Right lobe of liver (tissue), 6 donors: ENCODE results near the gene GRK6. TPM values are rescaled to one million over a fixed set of nuclear protein-coding genes. Genes with fewer than 3 reads are reported as not detected.
A peak's percentile ranks its signal among the peaks of the same experiment; 100 is the strongest.

Experiments used
- ATAC-seq, 4 donors: fragments of 200-7000 bp; cut with Tn5 transposase; one replicate each; pipeline ENCODE4 v1.9.1; 2020; ENCODE audit warnings: mild to moderate bottlenecking in 4 of 4, moderate library complexity in 4 of 4
- DNase-seq, 3 donors: peaks; one replicate each; pipeline ENCODE4 v3.0.0-alpha.2; 2020
- H3K27ac ChIP-seq, 3 donors: fragments of 200-600 bp; one replicate each; pipeline ENCODE4 v1.8.0; 2022
- H3K27me3 ChIP-seq, 2 donors: fragments of 200-600 bp; one replicate each; pipeline ENCODE4 v1.8.0; 2022
- H3K36me3 ChIP-seq, 4 donors: fragments of 200-600 bp; sonication (generic) in 1 of 4; one replicate each; pipeline versions ENCODE4 v1.5.1 to v1.8.0; 2017 to 2022; ENCODE audit warnings: control low read depth in 1 of 4
- H3K4me1 ChIP-seq, 4 donors: fragments of 200-600 bp; sonication (generic) in 1 of 4; one replicate each; pipeline versions ENCODE4 v1.5.1 to v1.8.0; 2017 to 2022; ENCODE audit warnings: control low read depth in 1 of 4
- H3K4me3 ChIP-seq, 3 donors: fragments of 200-600 bp; one replicate each; pipeline ENCODE4 v1.8.0; 2022
- H3K9me3 ChIP-seq, 4 donors: fragments of 200-600 bp; sonication (generic) in 1 of 4; one replicate each; pipeline versions ENCODE4 v1.5.1 to v1.8.0; 2017 to 2022; ENCODE audit warnings: control low read depth in 1 of 4
- CTCF ChIP-seq, 4 donors: fragments of 200-600 bp in 3 of 4; fragments of 450-650 bp in 1 of 4; IDR thresholded peaks; one replicate each; pipeline versions ENCODE4 v1.5.1 to v1.8.0; 2016 to 2022; ENCODE audit warnings: antibody characterized with exemption in 4 of 4, mild to moderate bottlenecking in 2 of 4
- POLR2A ChIP-seq: fragments of 450-650 bp; IDR thresholded peaks from one replicate; pipeline ENCODE4 v1.6.1; 2017; ENCODE audit warnings: antibody characterized with exemption, mild to moderate bottlenecking
- whole genome bisulfite sequencing: methylation state at CpG from one replicate; pipeline ENCODE4 v1.1.6; 2018; ENCODE audit warnings: low coverage, low lambda C conversion rate; ENCODE audit not compliant: insufficient coverage; ENCODE audit errors: missing lambda C conversion rate; 5-methylcytosine and 5-hydroxymethylcytosine counted together
- intact Hi-C, 2 donors: fragments of 100-400 bp; cut with DNase I; formaldehyde crosslinking; loops; one replicate each; pipeline versions ENCODE4 v1.11.2 to v1.14.1; 2022
- total RNA-seq, 6 experiments: library from RNA; depleted of rRNA in 2 of 6; stranded (reverse); fragments of >200 nt in 2 of 6; fragmentation: NEBNext Ultra II Directional in 3 of 6; extraction: Animal tissue kit (Norgen Biotek cat#: 25700) in 3 of 6; gene quantifications; one replicate each; pipeline versions ENCODE4 v1.1.0 to v1.2.4, GENCODE V29; 2016 to 2023
- donor health status: DM: no; HTN: yes; CAD: no.
- donor health status: DM: no; HTN: no; CAD: no.
- donor health status: DM: no; HTN: no; CAD: no.
- donor health status: DM: no; HTN: yes; CAD: no.
- donor health status: DM: no; HTN: yes; CAD: no.

The GRK6 gene
- total RNA-seq, 6 experiments from 2014 or later = 6.1 to 10.8 (median 10.0) TPM

DNA sequence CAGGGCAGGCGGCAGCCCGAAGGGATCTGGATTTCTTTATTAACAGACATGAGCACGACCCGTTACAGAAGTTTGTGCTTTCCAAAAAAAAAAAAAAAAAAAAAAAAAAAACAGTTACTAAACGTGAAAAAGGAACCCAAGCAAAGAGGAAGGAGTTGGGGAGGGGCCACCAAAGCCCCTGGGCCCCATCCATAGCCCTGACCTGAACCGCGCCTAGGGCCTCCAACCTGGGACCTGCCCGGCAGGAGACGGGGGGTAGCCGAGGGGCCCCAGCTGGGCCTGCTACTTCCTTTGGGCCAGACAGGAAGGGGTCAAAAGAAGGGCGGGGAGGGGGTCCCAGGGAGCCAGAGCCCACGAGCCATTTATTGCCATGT lies 30.1 kb downstream of the GRK6 start:
- H3K9me3 ChIP-seq = no peaks in the 10 kb centered on the region
- no peaks in the 10 kb centered on the region for H3K36me3 ChIP-seq
- no peaks in the 10 kb centered on the region for H3K27me3 ChIP-seq
- intact Hi-C loops = loop anchor here in 1 of 2 donors (10.0 kb wide), 1 partner anchor 142 kb away; the partner anchor contains the start of gene MXD3
- H3K4me1 ChIP-seq = peaks cover 0 to 10% (median 3%) of the 10 kb centered on the region in 4 donors
- H3K4me3 ChIP-seq = no peak overlapping the region
- H3K27ac ChIP-seq = no peak overlapping the region
- TF ChIP-seq POLR2A (no peak), CTCF (IDR thresholded peaks at IDR 0.05) (no peak)
- WGBS = 21% methylated on average over 12 of the region's 12 CpGs
- DNase-seq (peak in 1 of 3 donors; percentile 62), ATAC-seq (no peak)

- intact Hi-C loops = loop anchor here in 1 of 2 donors (10.0 kb wide), 1 partner anchor 142 kb away; the partner anchor contains the start of gene MXD3
- DNase-seq (peak; percentile 81 to 88 (median 86)), ATAC-seq (peak; percentile 58 to 75 (median 70))
- H3K36me3 ChIP-seq = no peaks in the 10 kb centered on the region
- WGBS = 72% methylated on average over 11 of the region's 24 CpGs
- H3K9me3 ChIP-seq = no peaks in the 10 kb centered on the region
- no peak overlapping the region for H3K4me3 ChIP-seq
- H3K27me3 ChIP-seq = no peaks in the 10 kb centered on the region
- TF ChIP-seq POLR2A = no peak
- peak; percentile 51 to 65 (median 59) for TF ChIP-seq CTCF (IDR thresholded peaks at IDR 0.05)
- peaks cover 0 to 10% (median 3%) of the 10 kb centered on the region in 4 donors for H3K4me1 ChIP-seq
- H3K27ac ChIP-seq = no peak overlapping the region
Observed at GRCh38 chr5:177456976-177457851, 30.7 kb downstream of the GRK6 start.

GRCh38 chr5:177457852-177458681 lies 31.6 kb downstream of the GRK6 start:
- ATAC-seq (no peak), DNase-seq (no peak)
- H3K36me3 ChIP-seq = no peaks in the 10 kb centered on the region
- H3K27ac ChIP-seq = no peak overlapping the region
- TF ChIP-seq CTCF (IDR thresholded peaks at IDR 0.05) = no peak
- no peak for TF ChIP-seq POLR2A
- intact Hi-C loops = loop anchor here in 1 of 2 donors (10.0 kb wide), 1 partner anchor 143 kb away; the partner anchor contains the start of gene MXD3
- H3K9me3 ChIP-seq = no peaks in the 10 kb centered on the region
- H3K27me3 ChIP-seq = no peaks in the 10 kb centered on the region
- peaks cover 0 to 10% (median 3%) of the 10 kb centered on the region in 4 donors for H3K4me1 ChIP-seq
- no peak overlapping the region for H3K4me3 ChIP-seq
- 57% methylated on average over 2 of the region's 20 CpGs for WGBS

GRCh38 chr5:177458912-177459350 lies 32.5 kb downstream of the GRK6 start:
- DNase-seq (no peak), ATAC-seq (no peak)
- no peak for TF ChIP-seq POLR2A
- no peak for TF ChIP-seq CTCF (IDR thresholded peaks at IDR 0.05)
- no peaks in the 10 kb centered on the region for H3K9me3 ChIP-seq
- no peaks in the 10 kb centered on the region for H3K36me3 ChIP-seq
- H3K4me1 ChIP-seq = peaks cover 0 to 9% (median 2%) of the 10 kb centered on the region in 4 donors
- no peak overlapping the region for H3K27ac ChIP-seq
- H3K4me3 ChIP-seq = no peak overlapping the region
- H3K27me3 ChIP-seq = no peaks in the 10 kb centered on the region
- intact Hi-C loops = loop anchor here in 1 of 2 donors (10.0 kb wide), 1 partner anchor 144 kb away; the partner anchor contains the start of gene MXD3
- WGBS = 82% methylated on average over 2 of the region's 14 CpGs
